Measurements from ENCODE around the gene BCAM. TPM values are rescaled to one million over a fixed set of nuclear protein-coding genes. Genes with fewer than 3 reads are reported as not detected.

Gene BCAM
- total and polyA plus RNA-seq, 4 donors: 10.5 to 87.4 (median 19.1) TPM

DNA sequence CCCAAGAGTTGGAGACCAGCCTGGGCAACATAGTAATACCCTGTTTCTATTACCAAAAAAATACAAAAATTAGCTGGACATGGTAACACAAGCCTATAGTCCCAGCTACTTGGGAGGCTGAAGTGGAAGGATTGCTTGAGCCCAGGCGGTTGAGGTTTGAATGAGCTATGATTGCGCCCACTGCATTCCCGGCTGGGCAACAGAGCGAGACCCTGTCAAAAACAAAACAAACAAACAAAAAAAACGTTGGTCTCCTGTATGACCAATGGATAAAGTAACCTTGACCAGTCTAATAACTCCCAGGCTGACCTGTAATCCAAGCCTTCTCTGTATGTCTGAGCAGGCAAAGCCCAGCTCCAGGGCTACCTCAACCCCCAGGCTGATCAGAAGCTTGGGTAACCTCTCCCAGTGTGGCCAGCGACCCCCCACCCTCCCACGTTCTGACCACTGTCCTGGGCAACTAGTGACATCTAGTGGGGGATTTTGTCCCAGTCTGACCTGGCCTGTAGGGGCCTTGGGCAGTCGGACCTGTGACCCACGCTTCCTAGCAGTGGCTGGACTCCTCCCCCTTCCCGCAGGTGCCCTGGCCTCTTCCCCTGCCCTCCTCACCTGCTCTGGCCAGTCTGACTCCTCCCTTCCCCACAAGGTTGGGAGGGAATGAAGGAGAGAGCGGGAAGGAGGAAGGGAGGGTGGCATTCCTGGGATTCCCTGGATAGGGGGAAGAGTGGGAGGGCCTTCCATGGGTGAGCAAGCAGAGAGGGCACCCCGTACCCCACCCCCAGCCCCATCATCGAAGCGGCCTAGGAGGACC, 1.0 kb upstream of the BCAM start:
- TF ChIP-seq SP1 (IDR thresholded peaks at IDR 0.05) (peak; percentile 48), EGR1 (IDR thresholded peaks at IDR 0.05; ENCODE audit: low read depth in 2 of 2) (no peak), RAD21 (IDR thresholded peaks at IDR 0.05) (peak; percentile 65 to 75), HNF4A (conservative IDR thresholded peaks at IDR 0.05) (peak in 1 of 2 donors; percentile 67), JUND (IDR thresholded peaks at IDR 0.05) (no peak), RXRA (IDR thresholded peaks at IDR 0.05) (peak; percentile 73 to 83), NR2F2 (IDR thresholded peaks at IDR 0.05) (peak; percentile 54), FOXA2 (IDR thresholded peaks at IDR 0.05) (no peak), YY1 (IDR thresholded peaks at IDR 0.05) (no peak)
- TF ChIP-seq, protein P1, sequence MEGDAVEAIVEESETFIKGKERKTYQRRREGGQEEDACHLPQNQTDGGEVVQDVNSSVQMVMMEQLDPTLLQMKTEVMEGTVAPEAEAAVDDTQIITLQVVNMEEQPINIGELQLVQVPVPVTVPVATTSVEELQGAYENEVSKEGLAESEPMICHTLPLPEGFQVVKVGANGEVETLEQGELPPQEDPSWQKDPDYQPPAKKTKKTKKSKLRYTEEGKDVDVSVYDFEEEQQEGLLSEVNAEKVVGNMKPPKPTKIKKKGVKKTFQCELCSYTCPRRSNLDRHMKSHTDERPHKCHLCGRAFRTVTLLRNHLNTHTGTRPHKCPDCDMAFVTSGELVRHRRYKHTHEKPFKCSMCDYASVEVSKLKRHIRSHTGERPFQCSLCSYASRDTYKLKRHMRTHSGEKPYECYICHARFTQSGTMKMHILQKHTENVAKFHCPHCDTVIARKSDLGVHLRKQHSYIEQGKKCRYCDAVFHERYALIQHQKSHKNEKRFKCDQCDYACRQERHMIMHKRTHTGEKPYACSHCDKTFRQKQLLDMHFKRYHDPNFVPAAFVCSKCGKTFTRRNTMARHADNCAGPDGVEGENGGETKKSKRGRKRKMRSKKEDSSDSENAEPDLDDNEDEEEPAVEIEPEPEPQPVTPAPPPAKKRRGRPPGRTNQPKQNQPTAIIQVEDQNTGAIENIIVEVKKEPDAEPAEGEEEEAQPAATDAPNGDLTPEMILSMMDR (IDR thresholded peaks at IDR 0.05; ENCODE audit: low read depth, low read length, missing input control): peak; percentile 40
- TF ChIP-seq, protein P2, sequence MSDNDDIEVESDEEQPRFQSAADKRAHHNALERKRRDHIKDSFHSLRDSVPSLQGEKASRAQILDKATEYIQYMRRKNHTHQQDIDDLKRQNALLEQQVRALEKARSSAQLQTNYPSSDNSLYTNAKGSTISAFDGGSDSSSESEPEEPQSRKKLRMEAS (IDR thresholded peaks at IDR 0.05): no peak
- no peaks in the 10 kb centered on the region for H3K27me3 ChIP-seq (ENCODE audit: control insufficient read depth in 4 of 4, insufficient read depth in 4 of 4, low read length in 3 of 4)
- peak; percentile 66 for DNase-seq (ENCODE audit: low spot score)
- peaks cover 11 to 27% (median 21%) of the 10 kb centered on the region in 4 donors for H3K4me1 ChIP-seq (ENCODE audit: control insufficient read depth in 4 of 4, insufficient read depth in 4 of 4, low read length in 3 of 4)
- 16% methylated on average over 14 of the region's 14 CpGs for WGBS
- no peak overlapping the region for H3K9ac ChIP-seq (ENCODE audit: low read depth in 1 of 2, low read length in 2 of 2)
- no peaks in the 10 kb centered on the region for H3K9me3 ChIP-seq (ENCODE audit: control insufficient read depth in 4 of 4, low read length in 3 of 4)
- no peak overlapping the region for H3K4me3 ChIP-seq (ENCODE audit: low read depth in 1 of 3, low read length in 3 of 3)
- H3K36me3 ChIP-seq (ENCODE audit: control insufficient read depth in 4 of 4, insufficient read depth in 3 of 4, low read depth in 1 of 4, low read length in 3 of 4): peaks cover 0 to 2% (median 0%) of the 10 kb centered on the region in 4 donors
- peak overlapping the region; percentile 65 to 80 for H3K27ac ChIP-seq (ENCODE audit: low read depth in 1 of 2, low read length in 2 of 2)

DNA sequence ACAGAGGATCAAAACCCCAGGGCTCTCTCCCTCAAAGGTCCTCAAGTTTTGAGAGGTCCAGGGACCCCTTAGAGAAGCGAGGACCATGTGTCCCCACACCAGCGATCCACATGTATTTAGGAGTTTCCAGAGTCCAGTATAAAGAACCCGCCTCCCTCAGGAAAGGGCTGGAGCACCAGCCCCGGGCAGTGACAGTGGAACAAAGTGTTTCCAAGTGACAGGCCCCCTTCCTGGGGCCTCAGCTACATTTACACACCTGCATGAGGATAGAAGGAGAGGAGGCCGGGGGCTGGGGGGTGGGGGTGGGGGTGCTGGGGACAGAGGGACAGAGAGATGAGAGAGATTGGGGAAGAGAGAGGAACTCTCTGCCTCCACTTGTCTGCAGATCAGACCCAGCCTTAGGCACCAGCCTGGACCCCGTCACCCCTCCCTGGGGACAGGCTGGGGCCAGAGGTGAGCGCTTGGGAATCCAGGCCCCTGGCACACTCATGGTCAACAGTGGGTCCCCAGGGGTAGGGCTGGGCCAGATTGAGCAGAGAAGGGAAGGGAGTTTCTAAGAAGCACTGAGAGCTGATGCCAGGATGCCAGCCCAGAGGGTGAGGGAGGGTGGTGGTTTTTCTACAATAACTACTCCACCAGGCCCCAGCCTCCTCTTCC, 802 bp downstream of the BCAM start:
- H3K4me1 ChIP-seq (ENCODE audit: control insufficient read depth in 4 of 4, insufficient read depth in 4 of 4, low read length in 3 of 4): peaks cover 11 to 27% (median 21%) of the 10 kb centered on the region in 4 donors
- H3K27ac ChIP-seq (ENCODE audit: low read depth in 1 of 2, low read length in 2 of 2): no peak overlapping the region
- H3K9ac ChIP-seq (ENCODE audit: low read depth in 1 of 2, low read length in 2 of 2): peak overlapping the region in 1 of 2 donors; percentile 76
- no peaks in the 10 kb centered on the region for H3K9me3 ChIP-seq (ENCODE audit: control insufficient read depth in 4 of 4, low read length in 3 of 4)
- peak overlapping the region in 1 of 3 donors; percentile 59 for H3K4me3 ChIP-seq (ENCODE audit: low read depth in 1 of 3, low read length in 3 of 3)
- DNase-seq (ENCODE audit: low spot score): no peak
- TF ChIP-seq FOXA2 (IDR thresholded peaks at IDR 0.05) (no peak), EGR1 (IDR thresholded peaks at IDR 0.05; ENCODE audit: low read depth in 2 of 2) (no peak), FOXA1 (IDR thresholded peaks at IDR 0.05) (no peak), YY1 (IDR thresholded peaks at IDR 0.05) (no peak), HNF4G (IDR thresholded peaks at IDR 0.05) (no peak), RXRA (IDR thresholded peaks at IDR 0.05) (no peak), TAF1 (conservative IDR thresholded peaks at IDR 0.05) (no peak)
- TF ChIP-seq, protein P2 (IDR thresholded peaks at IDR 0.05): no peak
- no peaks in the 10 kb centered on the region for H3K36me3 ChIP-seq (ENCODE audit: control insufficient read depth in 4 of 4, insufficient read depth in 3 of 4, low read depth in 1 of 4, low read length in 3 of 4)
- H3K27me3 ChIP-seq (ENCODE audit: control insufficient read depth in 4 of 4, insufficient read depth in 4 of 4, low read length in 3 of 4): no peaks in the 10 kb centered on the region
- 56% methylated on average over 7 of the region's 7 CpGs for WGBS
